GM12875 (cell line): ENCODE data around the gene TUFT1.
A peak's percentile ranks its signal among the peaks of the same experiment; 100 is the strongest.
"Not testable (repeated sequence)": the region's sequence is repeated elsewhere in the genome, so short reads cannot be mapped to it uniquely, and the experiment has no call there.

Experiments used
- H3K4me3 ChIP-seq: one replicate; pipeline ENCODE4 v1.5.1; 2011; ENCODE audit warnings: low read depth, low read length, control low read depth
- CTCF ChIP-seq: IDR thresholded peaks from 2 replicates; pipeline ENCODE4 v1.5.1; 2011; ENCODE audit warnings: low read depth, mild to moderate bottlenecking, control low read depth, inconsistent platforms, low read length, moderate library complexity, borderline replicate concordance; ENCODE audit not compliant: insufficient read depth

Gene TUFT1

GRCh38 chr1:151518936-151519335, 21.2 kb upstream of the TUFT1 start:
- TF ChIP-seq CTCF: no peak
- no peak overlapping the region for H3K4me3 ChIP-seq

- no peak for TF ChIP-seq CTCF
- no peak overlapping the region for H3K4me3 ChIP-seq
These were observed 20.4 kb upstream of the TUFT1 start for GRCh38 chr1:151519667-151520066.

GRCh38 chr1:151520359-151520758, 19.8 kb upstream of the TUFT1 start:
- TF ChIP-seq CTCF: peak; percentile 25; the same call in 1 of the 2 replicates
- no peak overlapping the region for H3K4me3 ChIP-seq

GRCh38 chr1:151522427-151522826, 17.7 kb upstream of the TUFT1 start:
- H3K4me3 ChIP-seq: not testable (repeated sequence)

GRCh38 chr1:151523326-151523725, 16.8 kb upstream of the TUFT1 start:
- H3K4me3 ChIP-seq: no peak overlapping the region
- no peak for TF ChIP-seq CTCF

GRCh38 chr1:151524736-151525135, 15.4 kb upstream of the TUFT1 start:
- no peak for TF ChIP-seq CTCF
- no peak overlapping the region for H3K4me3 ChIP-seq

DNA sequence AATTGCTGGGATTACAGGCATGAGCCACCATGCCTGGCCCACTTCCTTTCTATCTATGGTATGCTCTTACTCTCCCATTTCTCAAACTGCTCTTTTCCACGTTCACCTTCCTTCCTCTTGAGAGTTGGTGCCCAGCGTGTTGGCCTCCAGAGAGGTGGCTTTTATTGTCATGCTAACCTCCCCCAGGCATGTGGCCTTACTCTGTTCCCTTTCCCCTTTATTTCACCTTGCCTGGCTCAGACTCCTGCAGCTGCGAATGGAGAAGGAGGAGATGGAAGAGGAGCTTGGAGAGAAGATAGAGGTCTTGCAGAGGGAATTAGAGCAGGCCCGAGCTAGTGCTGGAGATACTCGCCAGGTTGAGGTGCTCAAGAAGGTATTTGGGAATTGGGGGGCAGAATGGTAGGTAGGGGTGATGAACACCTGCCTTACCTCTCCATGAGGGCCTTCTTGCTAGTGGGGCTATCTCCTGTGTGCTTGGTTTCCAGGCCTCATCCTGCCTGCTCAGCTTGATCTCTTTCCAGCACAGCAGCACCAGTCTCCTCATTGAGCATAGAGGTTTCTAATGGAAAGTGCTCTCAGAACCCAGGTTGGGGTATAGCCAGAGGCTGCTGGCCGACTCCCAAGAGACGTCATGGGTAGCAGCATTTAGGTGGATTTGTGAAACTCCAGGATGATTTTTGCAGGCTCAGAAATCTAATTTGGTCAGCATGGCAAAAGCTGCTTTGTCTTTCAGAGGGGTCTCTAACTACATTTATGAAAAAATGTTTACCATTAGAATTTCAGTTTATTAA, 13.2 kb upstream of the TUFT1 start:
- TF ChIP-seq CTCF: no peak
- H3K4me3 ChIP-seq: no peak overlapping the region
